Muscle of leg (tissue), 11 donors: ENCODE data around the gene SERPINA6. TPM values are rescaled to one million over a fixed set of nuclear protein-coding genes. Genes with fewer than 3 reads are reported as not detected.
A peak's percentile ranks its signal among the peaks of the same experiment; 100 is the strongest.
"Not testable (repeated sequence)": the region's sequence is repeated elsewhere in the genome, so short reads cannot be mapped to it uniquely, and the experiment has no call there.

Experiments used
- DNase-seq: peaks from one replicate; pipeline ENCODE4 v3.0.0; 2013
- H3K27ac ChIP-seq: one replicate; pipeline ENCODE4 v1.5.1; 2013; ENCODE audit warnings: mild to moderate bottlenecking, low read length, control low read depth
- H3K27me3 ChIP-seq: one replicate; pipeline ENCODE4 v1.6.1; 2013; ENCODE audit warnings: low read length; ENCODE audit not compliant: control insufficient read depth, insufficient read depth
- H3K36me3 ChIP-seq: one replicate; pipeline ENCODE4 v1.6.1; 2013; ENCODE audit warnings: low read length; ENCODE audit not compliant: control insufficient read depth, insufficient read depth
- H3K4me1 ChIP-seq: one replicate; pipeline ENCODE4 v1.6.1; 2013; ENCODE audit warnings: low read length; ENCODE audit not compliant: control insufficient read depth, insufficient read depth
- H3K4me3 ChIP-seq: one replicate; pipeline ENCODE4 v1.5.1; 2013; ENCODE audit warnings: low read length, control low read depth
- H3K9me3 ChIP-seq: replicated peaks from 2 replicates; pipeline ENCODE4 v1.6.1; 2013; ENCODE audit warnings: low read depth, low read length; ENCODE audit not compliant: control insufficient read depth
- WGBS: methylation state at CpG from one replicate; pipeline ENCODE4 v1.1.5; 2013; ENCODE audit warnings: missing lambda C conversion rate; ENCODE audit not compliant: insufficient coverage; 5-methylcytosine and 5-hydroxymethylcytosine counted together
- polyA plus RNA-seq, 8 donors: library from polyadenylated mRNA; unstranded; fragments of 120-200 nt; gene quantifications; one replicate each; pipeline versions ENCODE4 v1.2.1 to v1.2.3, GENCODE V29; 2013; ENCODE audit warnings: inconsistent platforms in 1 of 8, low replicate concordance in 1 of 8; ENCODE audit not compliant: insufficient read length in 8 of 8, insufficient read depth in 1 of 8
- total RNA-seq: library from RNA; stranded (reverse); fragments of 120-200 nt; gene quantifications from one replicate; pipeline ENCODE4 v1.2.4, GENCODE V29; 2013

SERPINA6 gene
- total and polyA plus RNA-seq, 9 donors: 0.28 to 0.54 TPM; not detected in 7

DNA sequence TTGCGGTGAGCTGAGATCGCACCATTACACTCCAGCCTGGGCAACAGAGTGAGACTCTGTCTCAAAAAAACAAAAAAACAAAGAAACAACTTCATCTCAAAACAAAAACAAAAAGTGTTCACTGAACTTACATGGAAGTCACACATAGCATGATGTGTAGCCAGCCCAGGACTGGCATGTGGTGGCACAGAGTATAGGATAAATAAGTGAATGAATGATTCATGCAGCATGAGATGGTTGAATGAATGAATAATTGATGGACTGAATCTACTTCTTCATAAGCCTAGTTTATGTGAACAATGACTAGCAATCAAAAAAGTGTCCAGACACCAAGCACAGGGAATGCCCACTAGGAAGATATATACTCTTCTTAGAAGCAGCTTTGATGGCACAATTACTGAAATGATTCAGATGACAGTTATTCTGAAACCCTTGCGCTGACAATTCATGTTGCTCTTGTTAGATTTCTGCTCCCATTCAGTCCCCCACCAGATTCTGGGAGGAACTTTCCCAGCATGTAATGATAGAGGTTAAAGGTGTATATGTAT is 31.6 kb upstream of the SERPINA6 start:
- Histone ChIP-seq H3K9me3 (no peaks in the 10 kb centered on the region), H3K4me1 (no peaks in the 10 kb centered on the region), H3K27ac (no peak overlapping the region), H3K4me3 (no peak overlapping the region), H3K27me3 (peaks cover 8% of the 10 kb centered on the region), H3K36me3 (no peaks in the 10 kb centered on the region)
- no CpG with 5 or more reads among the region's 3 CpGs for WGBS
- no peak for DNase-seq

DNA sequence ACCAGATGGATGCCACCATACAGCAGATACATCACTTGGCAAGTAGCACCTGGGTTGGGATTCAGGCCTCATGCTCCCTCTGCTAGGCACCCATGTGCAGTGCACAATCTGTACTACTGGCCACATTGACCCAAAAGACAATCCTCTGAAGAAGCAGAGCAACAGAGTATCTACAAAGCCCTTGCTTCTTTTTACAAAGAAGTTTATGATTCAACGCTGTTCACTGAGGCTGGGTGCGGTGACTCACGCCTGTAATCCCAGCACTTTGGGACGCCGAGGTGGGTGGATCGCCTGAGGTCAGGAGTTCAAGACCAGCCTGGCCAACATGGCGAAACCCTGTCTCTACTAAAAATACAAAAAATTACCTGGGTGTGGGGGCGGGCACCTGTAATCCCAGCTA is 31.1 kb upstream of the SERPINA6 start:
- not testable (repeated sequence) for H3K36me3 ChIP-seq, H3K27ac ChIP-seq, H3K4me3 ChIP-seq, H3K27me3 ChIP-seq, H3K4me1 ChIP-seq, DNase-seq, H3K9me3 ChIP-seq
- WGBS: 100% methylated on average over 1 of the region's 8 CpGs

DNA sequence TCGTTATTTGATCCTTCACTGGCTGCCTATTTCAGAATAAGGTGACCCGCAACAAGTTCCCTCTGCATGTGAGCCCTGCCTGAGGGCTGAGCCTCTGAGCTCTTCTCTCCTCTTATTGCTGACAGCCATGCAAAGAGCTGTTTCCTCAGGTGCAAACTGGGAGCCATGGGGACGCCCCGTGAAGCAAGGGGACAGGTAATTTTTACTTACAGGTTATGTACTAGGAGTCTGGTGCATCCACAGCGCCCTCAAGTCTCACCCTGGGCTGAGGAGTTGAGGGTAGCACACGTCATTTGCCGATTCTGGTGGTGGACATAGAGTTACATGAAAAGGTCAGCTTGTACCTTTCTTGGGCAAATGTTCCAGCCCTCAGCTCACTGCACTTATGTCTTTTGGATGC is 26.1 kb upstream of the SERPINA6 start:
- no peak for DNase-seq
- 72% methylated on average over 7 of the region's 7 CpGs for WGBS
- no peaks in the 10 kb centered on the region for H3K9me3 ChIP-seq
- peaks cover 12% of the 10 kb centered on the region for H3K27me3 ChIP-seq
- no peaks in the 10 kb centered on the region for H3K36me3 ChIP-seq
- H3K27ac ChIP-seq: no peak overlapping the region
- no peak overlapping the region for H3K4me3 ChIP-seq
- H3K4me1 ChIP-seq: no peaks in the 10 kb centered on the region

DNA sequence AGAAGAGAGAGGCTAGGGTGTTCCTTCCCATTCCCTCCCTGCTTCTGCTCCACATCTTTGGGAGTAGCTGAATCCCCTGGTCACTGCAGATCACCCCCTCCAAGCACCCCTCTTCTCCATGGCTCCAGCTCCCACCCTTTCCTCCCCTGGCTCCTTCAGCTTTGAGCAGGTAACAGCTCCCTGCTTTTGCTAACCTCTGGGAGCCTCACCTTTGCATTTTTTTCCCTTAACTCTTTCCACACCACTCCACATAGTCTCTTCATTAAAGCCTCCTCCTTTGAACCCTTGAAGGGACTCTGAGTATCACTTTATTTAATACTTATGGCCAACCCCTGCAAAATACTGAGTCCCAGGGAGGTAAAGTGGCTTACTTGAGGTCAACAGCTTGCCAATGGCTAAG is 25.7 kb upstream of the SERPINA6 start:
- Histone ChIP-seq H3K36me3 (no peaks in the 10 kb centered on the region), H3K4me3 (no peak overlapping the region), H3K27ac (no peak overlapping the region), H3K4me1 (no peaks in the 10 kb centered on the region), H3K9me3 (no peaks in the 10 kb centered on the region), H3K27me3 (peaks cover 12% of the 10 kb centered on the region)
- DNase-seq: no peak

DNA sequence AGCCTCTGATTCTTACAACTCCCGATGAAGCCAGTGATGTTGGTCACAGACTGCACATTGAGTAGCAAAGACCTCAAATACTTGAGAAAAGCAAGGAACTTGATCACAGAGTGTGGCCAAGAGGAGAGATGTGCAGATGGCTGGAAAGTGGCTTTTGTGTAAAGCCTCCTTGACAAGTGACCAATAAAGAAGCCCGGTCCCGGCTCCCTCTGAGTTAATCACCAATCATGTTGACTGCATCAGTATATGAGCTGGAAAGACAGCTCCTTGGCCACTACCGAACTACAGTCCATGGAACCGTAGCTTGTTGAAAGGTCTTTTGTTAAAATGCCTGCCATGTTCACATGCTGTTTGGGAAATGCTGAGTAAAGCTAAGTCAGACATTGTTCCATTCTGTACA is 23.7 kb upstream of the SERPINA6 start:
- Histone ChIP-seq H3K4me3 (no peak overlapping the region), H3K36me3 (no peaks in the 10 kb centered on the region), H3K9me3 (no peaks in the 10 kb centered on the region), H3K27me3 (peaks cover 12% of the 10 kb centered on the region), H3K27ac (no peak overlapping the region), H3K4me1 (peaks cover 13% of the 10 kb centered on the region)
- WGBS: 67% methylated on average over 5 of the region's 5 CpGs
- no peak for DNase-seq

DNA sequence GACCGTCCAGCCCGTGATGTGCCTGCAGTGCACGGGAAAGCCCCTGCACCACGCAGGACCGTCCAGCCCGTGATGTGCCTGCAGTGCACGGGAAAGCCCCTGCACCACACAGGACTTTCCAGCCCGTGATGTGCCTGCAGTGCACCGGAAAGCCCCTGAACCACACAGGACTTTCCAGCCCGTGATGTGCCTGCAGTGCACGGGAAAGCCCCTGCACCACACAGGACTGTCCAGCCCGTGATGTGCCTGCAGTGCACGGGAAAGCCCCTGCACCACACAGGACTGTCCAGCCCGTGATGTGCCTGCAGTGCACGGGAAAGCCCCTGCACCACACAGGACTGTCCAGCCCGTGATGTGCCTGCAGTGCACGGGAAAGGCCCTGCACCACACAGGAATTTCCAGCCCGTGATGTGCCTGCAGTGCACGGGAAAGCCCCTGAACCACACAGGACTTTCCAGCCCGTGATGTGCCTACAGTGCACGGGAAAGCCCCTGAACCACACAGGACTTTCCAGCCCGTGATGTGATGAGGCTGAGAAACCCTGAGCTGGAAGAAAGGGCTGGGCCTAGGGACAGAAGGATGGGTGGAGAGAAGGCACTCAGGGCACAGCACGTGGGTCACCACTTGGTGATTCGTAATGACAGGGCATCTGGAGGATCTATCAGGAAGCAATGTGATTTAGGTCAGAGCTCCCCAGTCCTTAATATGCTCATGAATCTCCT is 23.1 kb upstream of the SERPINA6 start:
- not testable (repeated sequence) for H3K9me3 ChIP-seq, DNase-seq, H3K4me3 ChIP-seq, H3K36me3 ChIP-seq, H3K27ac ChIP-seq
- Histone ChIP-seq H3K4me1 (peaks cover 16% of the 10 kb centered on the region), H3K27me3 (peaks cover 12% of the 10 kb centered on the region)
- WGBS: 75% methylated on average over 13 of the region's 24 CpGs

DNA sequence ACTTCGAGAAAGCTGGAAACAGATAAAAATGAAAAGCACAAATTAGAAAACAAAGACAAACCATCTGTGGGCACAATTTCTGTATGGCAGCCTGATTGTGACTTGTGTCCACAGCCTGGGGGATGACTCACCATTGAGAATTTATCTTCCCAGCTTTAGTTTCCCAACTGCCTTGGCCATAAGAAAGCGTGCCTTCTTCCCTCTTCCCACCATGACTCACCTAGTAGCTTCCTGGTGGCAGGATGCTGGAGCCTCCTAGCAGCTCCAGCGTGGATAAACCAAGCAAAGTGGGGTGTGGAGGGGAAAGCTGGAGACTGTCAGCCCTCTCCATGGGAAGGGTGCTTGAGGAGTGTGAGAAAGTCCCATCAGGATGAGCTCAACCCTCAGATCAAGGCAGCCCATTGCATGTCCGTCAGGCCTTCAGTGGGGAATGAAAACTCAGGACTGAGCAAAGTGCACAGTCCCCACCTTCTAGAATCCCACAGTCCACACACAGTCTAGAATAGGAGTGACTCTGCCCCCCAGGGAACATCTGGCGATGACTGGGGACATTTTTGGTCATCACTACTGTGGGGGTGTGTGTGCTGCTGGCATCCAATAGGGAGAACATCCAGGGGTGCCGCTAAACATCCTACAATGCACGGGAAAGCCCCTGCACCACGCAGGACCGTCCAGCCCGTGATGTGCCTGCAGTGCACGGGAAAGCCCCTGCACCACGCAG is 22.4 kb upstream of the SERPINA6 start:
- Histone ChIP-seq H3K27ac (no peak overlapping the region), H3K27me3 (peaks cover 12% of the 10 kb centered on the region), H3K9me3 (no peaks in the 10 kb centered on the region), H3K36me3 (no peaks in the 10 kb centered on the region), H3K4me1 (peaks cover 16% of the 10 kb centered on the region), H3K4me3 (no peak overlapping the region)
- DNase-seq: no peak
- 82% methylated on average over 2 of the region's 12 CpGs for WGBS

DNA sequence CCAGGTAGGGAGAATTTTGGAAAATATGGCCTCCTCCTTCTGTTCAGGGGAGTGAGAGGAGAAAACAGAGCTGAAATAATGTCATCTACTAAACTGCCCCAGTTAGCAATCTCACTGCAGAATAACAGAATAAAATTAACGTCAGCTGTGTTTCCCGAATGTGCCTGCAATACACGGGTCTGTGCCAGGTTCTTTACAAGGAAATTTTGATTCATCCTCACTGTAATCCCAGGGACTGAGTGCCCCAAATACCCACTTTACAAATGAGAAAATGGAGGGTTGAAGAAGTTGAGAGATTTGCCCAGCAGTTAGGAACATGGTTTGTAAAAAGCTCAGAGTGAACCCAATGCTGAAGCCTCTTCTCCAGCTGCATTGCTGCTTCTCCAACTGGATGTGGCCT is 21.3 kb upstream of the SERPINA6 start:
- no CpG with 5 or more reads among the region's 3 CpGs for WGBS
- peaks cover 12% of the 10 kb centered on the region for H3K27me3 ChIP-seq
- no peaks in the 10 kb centered on the region for H3K9me3 ChIP-seq
- H3K4me3 ChIP-seq: no peak overlapping the region
- DNase-seq: no peak
- no peak overlapping the region for H3K27ac ChIP-seq
- no peaks in the 10 kb centered on the region for H3K36me3 ChIP-seq
- peaks cover 16% of the 10 kb centered on the region for H3K4me1 ChIP-seq

DNA sequence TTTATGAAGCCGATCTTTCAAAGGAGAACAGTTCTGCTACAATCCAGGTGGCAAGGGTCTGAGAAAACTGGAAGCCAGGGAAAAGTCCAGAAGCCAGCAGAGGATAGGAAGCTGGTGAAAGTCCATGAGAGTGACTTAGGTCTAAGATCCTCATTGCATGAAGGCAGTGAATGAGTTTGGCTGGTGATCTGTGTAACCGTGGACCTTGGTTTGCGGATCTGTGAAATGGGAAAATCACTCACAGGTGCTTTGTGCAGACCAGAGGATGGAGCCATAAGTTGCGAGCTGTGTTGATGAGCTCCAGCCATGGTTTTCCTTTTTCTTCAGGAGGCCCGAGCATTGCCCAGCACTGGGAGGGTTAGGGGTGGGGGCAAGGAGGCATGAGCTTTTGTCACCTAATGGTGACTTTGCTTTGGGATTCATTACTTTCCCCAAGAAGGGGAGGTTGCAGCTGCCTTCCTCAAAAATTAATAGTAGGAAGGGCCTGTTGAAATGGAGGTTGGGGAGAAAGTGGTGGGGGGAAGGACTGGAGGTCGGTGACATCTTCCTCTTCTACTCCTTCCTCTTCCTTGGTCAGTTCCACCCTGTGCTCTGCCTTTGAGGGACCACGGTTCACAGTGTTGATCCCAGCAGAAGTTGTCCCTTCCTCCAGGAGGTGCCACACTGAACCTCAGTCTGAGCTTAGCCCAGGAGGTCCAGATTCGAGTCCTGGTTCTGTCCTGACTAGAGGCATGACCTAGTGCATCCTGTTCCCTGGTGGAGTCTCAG is 20.3 kb upstream of the SERPINA6 start:
- H3K4me1 ChIP-seq: peaks cover 16% of the 10 kb centered on the region
- DNase-seq: no peak
- peaks cover 5% of the 10 kb centered on the region for H3K27me3 ChIP-seq
- no peak overlapping the region for H3K4me3 ChIP-seq
- no peaks in the 10 kb centered on the region for H3K9me3 ChIP-seq
- H3K27ac ChIP-seq: no peak overlapping the region
- H3K36me3 ChIP-seq: no peaks in the 10 kb centered on the region
- 86% methylated on average over 6 of the region's 8 CpGs for WGBS

DNA sequence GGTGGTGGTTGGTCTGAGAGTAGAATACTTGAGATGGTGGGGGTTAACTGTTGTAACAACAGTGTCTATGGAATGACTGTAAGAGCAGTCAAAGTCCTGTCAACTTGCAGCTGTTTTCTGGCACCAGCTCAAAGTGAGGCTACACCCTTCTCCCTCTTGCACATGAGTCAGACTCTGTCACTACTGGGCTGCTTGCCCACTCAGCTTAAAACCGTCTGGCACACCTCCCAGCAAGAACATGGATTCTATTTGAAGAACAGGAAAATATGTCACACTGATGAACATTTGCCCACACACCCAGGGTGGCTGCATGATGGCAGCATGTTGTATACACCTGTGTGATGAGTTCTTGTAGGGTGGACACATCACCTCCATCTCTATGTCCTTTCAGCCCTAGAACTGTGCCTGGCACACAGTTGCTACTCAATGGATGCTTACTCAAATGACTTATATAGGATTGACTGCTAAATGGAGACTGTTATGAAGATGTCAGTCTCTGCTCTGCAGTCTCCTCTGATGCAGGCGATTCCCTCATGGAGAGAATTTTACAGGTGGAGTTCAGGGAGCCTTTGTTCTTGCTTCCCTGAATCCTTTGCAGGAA is 19.3 kb upstream of the SERPINA6 start:
- Histone ChIP-seq H3K27ac (peak overlapping the region; percentile 23), H3K4me3 (no peak overlapping the region), H3K4me1 (peaks cover 16% of the 10 kb centered on the region), H3K27me3 (peaks cover 5% of the 10 kb centered on the region), H3K36me3 (no peaks in the 10 kb centered on the region), H3K9me3 (no peaks in the 10 kb centered on the region)
- peak; percentile 95 for DNase-seq
- 67% methylated on average over 1 of the region's 2 CpGs for WGBS
